GM23338 (cell line): ENCODE measurements around the gene ADAMTS20.

Experiments
- EZH2phosphoT487 ChIP-seq: fragments of 200-600 bp; sonication (generic); IDR thresholded peaks from one replicate; pipeline ENCODE4 v1.8.1; 2018; ENCODE audit warnings: antibody characterized with exemption; ENCODE audit not compliant: unreplicated experiment
- JUNB ChIP-seq: IDR thresholded peaks from one replicate; pipeline ENCODE4 v1.6.1; 2016; ENCODE audit warnings: antibody characterized with exemption; ENCODE audit not compliant: unreplicated experiment
- POLR2AphosphoS5 ChIP-seq: IDR thresholded peaks from 2 replicates; pipeline ENCODE4 v1.6.1; 2016; ENCODE audit warnings: antibody characterized with exemption, low read depth
- TF ChIP-seq, protein P1 (sequence below), 2 experiments: fragments of 200-600 bp in 1 of 2; sonication (generic) in 1 of 2; conservative IDR thresholded peaks; 2 replicates each; pipeline versions ENCODE4 v1.5.1 to v1.6.1; 2016 to 2017; ENCODE audit warnings: antibody characterized with exemption in 2 of 2, low read depth in 2 of 2, mild to moderate bottlenecking in 2 of 2, moderate library complexity in 1 of 2
- TF ChIP-seq, protein P2 (sequence below): IDR thresholded peaks from 2 replicates; pipeline ENCODE4 v1.6.1; 2016; ENCODE audit warnings: antibody characterized with exemption

DNA sequence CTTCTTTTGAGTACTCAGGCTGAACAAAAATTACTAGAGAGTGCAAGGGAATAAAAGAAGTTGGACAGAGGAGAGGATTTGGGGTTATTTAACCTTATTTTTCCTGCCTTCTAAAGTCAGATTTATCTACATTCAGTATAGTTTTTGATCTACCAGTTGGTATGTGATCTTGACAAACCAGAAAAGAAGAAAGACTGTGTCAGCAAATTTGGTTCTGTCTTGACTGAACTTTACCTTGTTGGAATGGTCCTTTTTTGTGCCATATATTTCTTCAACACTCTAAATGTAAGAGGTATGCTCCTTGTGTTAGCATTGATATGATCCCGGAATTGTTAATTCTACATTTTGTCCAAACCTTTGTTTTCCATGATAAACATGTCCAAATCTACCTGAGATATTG, 47.7 kb upstream of the ADAMTS20 start:
- no peak for TF ChIP-seq POLR2AphosphoS5
- TF ChIP-seq JUNB = no peak
- TF ChIP-seq, protein P1, sequence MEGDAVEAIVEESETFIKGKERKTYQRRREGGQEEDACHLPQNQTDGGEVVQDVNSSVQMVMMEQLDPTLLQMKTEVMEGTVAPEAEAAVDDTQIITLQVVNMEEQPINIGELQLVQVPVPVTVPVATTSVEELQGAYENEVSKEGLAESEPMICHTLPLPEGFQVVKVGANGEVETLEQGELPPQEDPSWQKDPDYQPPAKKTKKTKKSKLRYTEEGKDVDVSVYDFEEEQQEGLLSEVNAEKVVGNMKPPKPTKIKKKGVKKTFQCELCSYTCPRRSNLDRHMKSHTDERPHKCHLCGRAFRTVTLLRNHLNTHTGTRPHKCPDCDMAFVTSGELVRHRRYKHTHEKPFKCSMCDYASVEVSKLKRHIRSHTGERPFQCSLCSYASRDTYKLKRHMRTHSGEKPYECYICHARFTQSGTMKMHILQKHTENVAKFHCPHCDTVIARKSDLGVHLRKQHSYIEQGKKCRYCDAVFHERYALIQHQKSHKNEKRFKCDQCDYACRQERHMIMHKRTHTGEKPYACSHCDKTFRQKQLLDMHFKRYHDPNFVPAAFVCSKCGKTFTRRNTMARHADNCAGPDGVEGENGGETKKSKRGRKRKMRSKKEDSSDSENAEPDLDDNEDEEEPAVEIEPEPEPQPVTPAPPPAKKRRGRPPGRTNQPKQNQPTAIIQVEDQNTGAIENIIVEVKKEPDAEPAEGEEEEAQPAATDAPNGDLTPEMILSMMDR (conservative IDR thresholded peaks at IDR 0.05; ENCODE audit: low read depth in 2 of 2) = no peak
- no peak for TF ChIP-seq EZH2phosphoT487
- TF ChIP-seq, protein P2, sequence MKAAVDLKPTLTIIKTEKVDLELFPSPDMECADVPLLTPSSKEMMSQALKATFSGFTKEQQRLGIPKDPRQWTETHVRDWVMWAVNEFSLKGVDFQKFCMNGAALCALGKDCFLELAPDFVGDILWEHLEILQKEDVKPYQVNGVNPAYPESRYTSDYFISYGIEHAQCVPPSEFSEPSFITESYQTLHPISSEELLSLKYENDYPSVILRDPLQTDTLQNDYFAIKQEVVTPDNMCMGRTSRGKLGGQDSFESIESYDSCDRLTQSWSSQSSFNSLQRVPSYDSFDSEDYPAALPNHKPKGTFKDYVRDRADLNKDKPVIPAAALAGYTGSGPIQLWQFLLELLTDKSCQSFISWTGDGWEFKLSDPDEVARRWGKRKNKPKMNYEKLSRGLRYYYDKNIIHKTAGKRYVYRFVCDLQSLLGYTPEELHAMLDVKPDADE = no peak
